Vagina (tissue), 2 donors: ENCODE results near the gene NELFA. TPM values are rescaled to one million over a fixed set of nuclear protein-coding genes. Genes with fewer than 3 reads are reported as not detected.
A peak's percentile ranks its signal among the peaks of the same experiment; 100 is the strongest.

Experiments used
- DNase-seq, 2 donors: peaks; one replicate each; pipeline ENCODE4 v3.0.0-alpha.2; 2017; ENCODE audit errors: extremely low spot score in 2 of 2
- H3K27ac ChIP-seq: fragments of 200-600 bp; sonication (generic); one replicate; pipeline ENCODE4 v1.5.1; 2019
- H3K27me3 ChIP-seq: fragments of 200-600 bp; sonication (generic); one replicate; pipeline ENCODE4 v1.5.1; 2019
- H3K36me3 ChIP-seq, 2 donors: fragments of 200-600 bp; sonication (generic); one replicate each; pipeline ENCODE4 v1.5.1; 2017 to 2019
- H3K4me1 ChIP-seq: fragments of 200-600 bp; sonication (generic); one replicate; pipeline ENCODE4 v1.5.1; 2019
- H3K4me3 ChIP-seq, 2 donors: fragments of 200-600 bp; sonication (generic); 1 replicate in 1 of 2; 2 replicates in 1 of 2; pipeline ENCODE4 v1.5.1; 2016 to 2019
- H3K9me3 ChIP-seq: fragments of 200-600 bp; sonication (generic); one replicate; pipeline ENCODE4 v1.5.1; 2019
- CTCF ChIP-seq, 3 experiments: fragments of 450-650 bp in 2 of 3; fragments of 200-600 bp in 1 of 3; sonication (generic) in 1 of 3; IDR thresholded peaks; one replicate each; pipeline ENCODE4 v1.5.1; 2017 to 2019; ENCODE audit warnings: antibody characterized with exemption in 3 of 3, mild to moderate bottlenecking in 2 of 3, moderate library complexity in 2 of 3
- POLR2A ChIP-seq, 2 donors: fragments of 450-650 bp; IDR thresholded peaks; one replicate each; pipeline ENCODE4 v1.6.1; 2017; ENCODE audit warnings: antibody characterized with exemption in 2 of 2, mild to moderate bottlenecking in 2 of 2, moderate library complexity in 2 of 2
- POLR2AphosphoS5 ChIP-seq, 2 donors: sonication (generic); formaldehyde crosslinking; IDR thresholded peaks; one replicate each; pipeline ENCODE4 v1.9.0; 2017; ENCODE audit warnings: antibody characterized with exemption in 2 of 2, mild to moderate bottlenecking in 2 of 2, low read depth in 1 of 2; ENCODE audit not compliant: insufficient read depth in 1 of 2
- intact Hi-C: fragments of 100-400 bp; cut with DNase I; formaldehyde crosslinking; loops from one replicate; pipeline ENCODE4 v1.15.1; 2023
- total RNA-seq: library from RNA; depleted of rRNA; stranded (reverse); fragments of >200 nt; gene quantifications from one replicate; pipeline ENCODE4 v1.2.3, GENCODE V29; 2016

Gene NELFA
- total RNA-seq, 1 donor from 2014 or later, result 19.6 TPM

DNA sequence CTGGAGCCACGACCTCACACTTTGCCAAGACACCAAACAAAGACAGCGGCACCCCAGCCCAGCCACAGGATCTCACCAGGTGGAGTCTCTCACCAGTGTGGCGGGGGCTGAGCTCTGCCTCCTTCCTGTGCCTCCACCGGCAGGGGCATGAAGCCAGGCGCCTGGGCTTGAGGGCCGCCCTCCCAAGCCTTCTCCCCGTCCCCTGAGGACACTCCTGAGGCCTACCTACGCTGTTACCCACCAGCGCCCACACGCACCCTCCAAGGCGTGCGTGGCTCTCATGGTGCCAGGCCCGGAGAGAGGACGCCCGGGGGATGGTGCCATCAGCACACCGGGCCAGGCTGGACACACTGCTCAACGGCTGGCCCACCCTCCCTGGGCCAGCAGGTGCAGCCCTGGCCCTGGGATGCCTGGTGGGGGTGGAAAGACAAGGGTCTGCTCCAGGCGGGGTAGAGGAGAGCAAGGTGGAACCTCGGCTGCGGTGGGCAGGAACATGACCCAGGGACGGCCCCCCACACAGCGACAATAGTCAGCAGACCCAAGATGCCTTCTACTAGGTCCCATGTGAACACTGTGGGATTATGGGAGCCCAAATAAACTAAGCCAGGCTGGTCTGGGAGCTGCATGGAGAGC is 22.1 kb downstream of the NELFA start:
- H3K27ac ChIP-seq, result no peak overlapping the region
- peaks cover 7% of the 10 kb centered on the region for H3K4me1 ChIP-seq
- H3K4me3 ChIP-seq, result no peak overlapping the region
- H3K27me3 ChIP-seq, result no peaks in the 10 kb centered on the region
- TF ChIP-seq POLR2A (IDR thresholded peaks at IDR 0.05) (no peak), POLR2AphosphoS5 (IDR thresholded peaks at IDR 0.05; ENCODE audit: insufficient read depth in 1 of 2, low read depth in 1 of 2) (no peak), CTCF (IDR thresholded peaks at IDR 0.05) (no peak)
- intact Hi-C loops, result no loop called here
- DNase-seq, result peak in 1 of 2 donors; percentile 92
- H3K36me3 ChIP-seq, result peaks cover 9 to 78% of the 10 kb centered on the region in 2 donors
- H3K9me3 ChIP-seq, result no peaks in the 10 kb centered on the region

DNA sequence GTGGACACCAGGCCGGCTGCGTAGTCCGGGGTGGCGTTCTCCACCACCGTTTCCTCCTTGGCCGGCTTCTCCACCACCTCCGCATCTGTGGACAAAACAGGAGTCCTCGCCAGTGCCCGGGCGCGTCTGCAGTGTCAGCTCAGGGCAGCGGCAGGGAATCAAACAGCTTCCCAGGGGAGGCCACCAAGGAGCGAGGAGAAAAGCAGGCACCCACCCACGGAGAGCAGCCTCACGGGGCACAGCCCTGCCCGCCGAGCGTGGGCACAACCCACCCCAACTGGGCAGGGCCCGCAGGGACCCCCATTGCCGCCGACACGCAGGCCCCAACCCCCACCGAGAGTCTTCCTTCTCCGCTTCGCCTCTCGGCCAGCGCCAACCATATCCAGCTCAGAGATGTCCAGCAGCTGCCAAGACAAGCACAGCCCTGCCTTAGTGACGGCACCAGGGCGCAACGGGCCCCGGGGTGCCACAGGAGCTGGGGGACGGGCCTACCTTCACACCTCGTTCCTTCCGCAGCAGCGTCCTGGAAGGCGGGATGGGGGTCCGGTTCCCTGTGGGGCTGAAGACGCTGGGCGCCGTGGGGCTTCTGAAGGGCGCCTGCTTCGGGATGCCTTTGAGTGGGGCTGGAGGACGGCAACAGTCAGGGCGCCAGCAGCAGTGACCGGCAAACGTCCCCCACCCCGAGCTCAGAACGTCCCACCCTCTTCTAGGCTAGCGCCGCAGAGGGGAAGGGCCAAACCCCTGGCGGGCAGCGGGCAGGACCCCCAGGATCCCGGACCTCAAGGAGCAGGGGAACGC is 22.8 kb downstream of the NELFA start:
- intact Hi-C loops, result no loop called here
- Histone ChIP-seq H3K27me3 (no peaks in the 10 kb centered on the region), H3K9me3 (no peaks in the 10 kb centered on the region), H3K4me3 (no peak overlapping the region), H3K4me1 (peaks cover 7% of the 10 kb centered on the region), H3K27ac (no peak overlapping the region), H3K36me3 (peaks cover 9 to 86% of the 10 kb centered on the region in 2 donors)
- peak in 1 of 2 donors; percentile 84 for DNase-seq
- TF ChIP-seq CTCF (IDR thresholded peaks at IDR 0.05) (no peak), POLR2AphosphoS5 (IDR thresholded peaks at IDR 0.05; ENCODE audit: insufficient read depth in 1 of 2, low read depth in 1 of 2) (no peak), POLR2A (IDR thresholded peaks at IDR 0.05) (no peak)

DNA sequence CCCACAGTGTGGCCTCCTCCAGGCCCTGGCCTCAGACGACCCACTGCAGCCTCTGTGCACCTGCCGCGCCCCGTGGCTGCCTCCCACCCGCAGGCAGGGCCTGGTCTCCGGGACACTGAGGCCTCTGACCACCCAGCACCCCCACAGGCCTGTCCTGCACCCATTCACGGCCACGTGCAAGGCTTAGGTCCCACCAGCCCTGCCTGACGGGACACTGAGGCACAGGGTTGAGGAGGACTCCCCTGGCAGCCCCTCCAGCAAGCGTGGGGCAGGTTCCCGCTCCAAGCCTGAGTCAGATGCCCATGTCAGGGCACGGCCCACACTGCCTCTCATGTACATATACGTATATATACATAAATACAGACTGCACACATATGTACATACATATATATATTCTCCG is 23.5 kb downstream of the NELFA start:
- intact Hi-C loops, result no loop called here
- Histone ChIP-seq H3K27me3 (no peaks in the 10 kb centered on the region), H3K27ac (no peak overlapping the region), H3K4me1 (peaks cover 7% of the 10 kb centered on the region), H3K4me3 (no peak overlapping the region), H3K9me3 (no peaks in the 10 kb centered on the region), H3K36me3 (peaks cover 9 to 91% of the 10 kb centered on the region in 2 donors)
- no peak for TF ChIP-seq CTCF (IDR thresholded peaks at IDR 0.05)
- no peak for TF ChIP-seq POLR2A (IDR thresholded peaks at IDR 0.05)
- no peak for TF ChIP-seq POLR2AphosphoS5 (IDR thresholded peaks at IDR 0.05; ENCODE audit: insufficient read depth in 1 of 2, low read depth in 1 of 2)
- peak in 1 of 2 donors; percentile 89 for DNase-seq

DNA sequence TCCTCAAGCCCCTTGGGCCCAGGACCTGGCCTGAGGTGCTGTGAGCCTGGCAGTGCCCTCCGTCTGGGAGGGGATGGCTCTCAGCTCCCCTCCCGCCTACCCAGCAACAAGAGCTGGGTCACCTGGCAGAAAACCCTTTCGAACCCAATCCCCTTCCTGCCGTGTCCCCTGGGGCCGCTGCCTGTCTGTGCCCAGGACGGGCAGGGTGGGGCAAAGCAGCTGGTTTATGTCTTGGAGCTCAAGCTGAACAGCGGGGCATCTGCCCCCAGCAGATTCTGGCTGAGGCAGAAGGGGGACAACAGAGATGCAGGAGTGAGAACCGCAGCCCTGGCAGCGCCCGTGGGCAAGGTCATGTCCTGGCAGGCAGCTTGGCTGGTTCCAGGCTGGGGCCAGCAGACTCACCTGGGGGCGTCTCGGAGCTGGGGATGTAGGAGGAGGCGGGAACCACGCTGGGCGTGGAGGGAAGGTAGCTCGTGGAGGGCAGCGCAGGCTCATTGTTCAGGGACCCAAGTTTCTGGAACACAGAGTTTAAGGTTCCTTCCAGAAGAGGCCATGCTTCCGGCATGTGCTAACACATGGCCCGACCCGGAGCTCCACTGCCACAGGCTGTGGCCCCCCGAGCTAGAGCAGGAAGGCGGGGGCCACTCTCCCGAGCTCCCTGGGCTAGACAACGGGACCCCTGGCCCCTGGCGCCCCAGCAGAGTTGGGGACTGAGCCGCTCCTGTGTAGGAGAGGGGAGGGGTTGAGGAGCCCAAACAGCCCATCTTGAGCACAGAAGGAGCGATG is 24.2 kb downstream of the NELFA start:
- Histone ChIP-seq H3K27ac (no peak overlapping the region), H3K4me1 (peaks cover 7% of the 10 kb centered on the region), H3K36me3 (peaks cover 9 to 87% of the 10 kb centered on the region in 2 donors), H3K27me3 (no peaks in the 10 kb centered on the region), H3K9me3 (no peaks in the 10 kb centered on the region), H3K4me3 (no peak overlapping the region)
- TF ChIP-seq CTCF (IDR thresholded peaks at IDR 0.05) (no peak), POLR2AphosphoS5 (IDR thresholded peaks at IDR 0.05; ENCODE audit: insufficient read depth in 1 of 2, low read depth in 1 of 2) (no peak), POLR2A (IDR thresholded peaks at IDR 0.05) (no peak)
- peak in 1 of 2 donors; percentile 77 for DNase-seq
- intact Hi-C loops, result no loop called here
